Hepatocyte (in vitro differentiated cells): Measurements from ENCODE around the gene VIPAS39.

Source experiments
- CTCF ChIP-seq: fragments of 200-600 bp; sonication (generic); IDR thresholded peaks from 2 replicates; pipeline ENCODE4 v1.5.1; 2016; ENCODE audit warnings: antibody characterized with exemption, mild to moderate bottlenecking; ENCODE audit not compliant: poor library complexity
- EZH2phosphoT487 ChIP-seq: fragments of 200-600 bp; sonication (generic); IDR thresholded peaks from one replicate; pipeline ENCODE4 v1.6.1; 2018; ENCODE audit warnings: antibody characterized with exemption, mild to moderate bottlenecking, low read depth, moderate library complexity; ENCODE audit not compliant: unreplicated experiment, severe bottlenecking

- no peak for TF ChIP-seq CTCF
- no peak for TF ChIP-seq EZH2phosphoT487
Measured at GRCh38 chr14:77478029-77478428, 20.6 kb upstream of the VIPAS39 start.
